MM.1S (cell line): ENCODE data around the gene KLRC2.
"Not testable (repeated sequence)": the region's sequence is repeated elsewhere in the genome, so short reads cannot be mapped to it uniquely, and the experiment has no call there.

Experiments
- DNase-seq: peaks from one replicate; pipeline ENCODE4 v3.0.0-alpha.2; 2015
- H2AFZ ChIP-seq: fragments of 300-600 bp; sonication (generic); 2 replicates; pipeline ENCODE4 v1.6.0; 2016; ENCODE audit warnings: antibody characterized with exemption, low read length
- H3F3A ChIP-seq: fragments of 300-600 bp; sonication (generic); 2 replicates; pipeline ENCODE4 v1.6.1; 2016; ENCODE audit warnings: mild to moderate bottlenecking, antibody characterized with exemption, low read length, moderate library complexity, mixed read lengths; ENCODE audit not compliant: insufficient read depth
- H3K27ac ChIP-seq: fragments of 300-600 bp; sonication (generic); 2 replicates; pipeline ENCODE4 v1.5.1; 2016; ENCODE audit warnings: mild to moderate bottlenecking, low read length
- H3K27me3 ChIP-seq: fragments of 300-600 bp; sonication (generic); replicated peaks from 2 replicates; pipeline ENCODE4 v1.6.0; 2016; ENCODE audit warnings: low read length; ENCODE audit not compliant: insufficient read depth
- H3K36me3 ChIP-seq: fragments of 300-600 bp; sonication (generic); replicated peaks from 2 replicates; pipeline ENCODE4 v1.6.1; 2016; ENCODE audit warnings: mild to moderate bottlenecking, low read length, mixed read lengths; ENCODE audit not compliant: insufficient read depth
- H3K4me1 ChIP-seq: fragments of 300-600 bp; sonication (generic); 2 replicates; pipeline ENCODE4 v1.6.1; 2016; ENCODE audit warnings: low read length, mixed read lengths
- H3K4me2 ChIP-seq: fragments of 300-600 bp; sonication (generic); 2 replicates; pipeline ENCODE4 v1.6.0; 2016; ENCODE audit warnings: low read depth, low read length
- H3K4me3 ChIP-seq: fragments of 300-600 bp; sonication (generic); 2 replicates; pipeline ENCODE4 v1.5.1; 2016; ENCODE audit warnings: low read length, mixed read lengths
- H3K79me2 ChIP-seq: fragments of 300-600 bp; sonication (generic); 2 replicates; pipeline ENCODE4 v1.6.1; 2016; ENCODE audit warnings: mixed run types, low read length, mixed read lengths
- H3K9ac ChIP-seq: fragments of 300-600 bp; sonication (generic); 2 replicates; pipeline ENCODE4 v1.6.1; 2016; ENCODE audit warnings: low read length, mixed read lengths
- H3K9me2 ChIP-seq: fragments of 300-600 bp; sonication (generic); replicated peaks from 2 replicates; pipeline ENCODE4 v1.6.1; 2016; ENCODE audit warnings: mild to moderate bottlenecking, low read length, mixed read lengths; ENCODE audit not compliant: insufficient read depth
- H3K9me3 ChIP-seq: fragments of 300-600 bp; sonication (generic); replicated peaks from 2 replicates; pipeline ENCODE4 v1.6.1; 2016; ENCODE audit warnings: mild to moderate bottlenecking, low read length, mixed read lengths; ENCODE audit not compliant: insufficient read depth
- H4K20me1 ChIP-seq: fragments of 300-600 bp; sonication (generic); 2 replicates; pipeline ENCODE4 v1.6.1; 2016; ENCODE audit warnings: mild to moderate bottlenecking, low read length, moderate library complexity, mixed read lengths; ENCODE audit not compliant: insufficient read depth
- EZH2 ChIP-seq: fragments of 300-600 bp; sonication (generic); optimal IDR thresholded peaks from 2 replicates; pipeline ENCODE3; 2017; ENCODE audit warnings: low read depth, mild to moderate bottlenecking, antibody characterized with exemption, low read length, mixed read lengths
- EZH2phosphoT487 ChIP-seq: fragments of 300-600 bp; sonication (generic); IDR thresholded peaks from 2 replicates; pipeline ENCODE4 v1.6.1; 2018; ENCODE audit warnings: antibody characterized with exemption, low read length
- TF ChIP-seq, protein P1 (sequence below): fragments of 300-600 bp; sonication (generic); IDR thresholded peaks from 2 replicates; pipeline ENCODE4 v1.5.1; 2016; ENCODE audit warnings: antibody characterized with exemption, low read length, mixed read lengths

The KLRC2 gene

GRCh38 chr12:10430623-10431022 is 5.2 kb downstream of the KLRC2 start:
- H3K27ac ChIP-seq, DNase-seq, H3K27me3 ChIP-seq, H3K36me3 ChIP-seq, H3K4me1 ChIP-seq, H4K20me1 ChIP-seq, H3K9me2 ChIP-seq, H3K9ac ChIP-seq, H3K79me2 ChIP-seq, H3K9me3 ChIP-seq, H3K4me3 ChIP-seq, H3K4me2 ChIP-seq, H3F3A ChIP-seq, H2AFZ ChIP-seq: not testable (repeated sequence)

GRCh38 chr12:10425938-10426337 is 9.9 kb downstream of the KLRC2 start:
- not testable (repeated sequence) for H3F3A ChIP-seq, H3K9me3 ChIP-seq, H3K36me3 ChIP-seq, DNase-seq, H3K27me3 ChIP-seq, H3K4me3 ChIP-seq, H2AFZ ChIP-seq, H3K9me2 ChIP-seq, H4K20me1 ChIP-seq, H3K4me1 ChIP-seq, H3K79me2 ChIP-seq, H3K9ac ChIP-seq, H3K27ac ChIP-seq, H3K4me2 ChIP-seq

DNA sequence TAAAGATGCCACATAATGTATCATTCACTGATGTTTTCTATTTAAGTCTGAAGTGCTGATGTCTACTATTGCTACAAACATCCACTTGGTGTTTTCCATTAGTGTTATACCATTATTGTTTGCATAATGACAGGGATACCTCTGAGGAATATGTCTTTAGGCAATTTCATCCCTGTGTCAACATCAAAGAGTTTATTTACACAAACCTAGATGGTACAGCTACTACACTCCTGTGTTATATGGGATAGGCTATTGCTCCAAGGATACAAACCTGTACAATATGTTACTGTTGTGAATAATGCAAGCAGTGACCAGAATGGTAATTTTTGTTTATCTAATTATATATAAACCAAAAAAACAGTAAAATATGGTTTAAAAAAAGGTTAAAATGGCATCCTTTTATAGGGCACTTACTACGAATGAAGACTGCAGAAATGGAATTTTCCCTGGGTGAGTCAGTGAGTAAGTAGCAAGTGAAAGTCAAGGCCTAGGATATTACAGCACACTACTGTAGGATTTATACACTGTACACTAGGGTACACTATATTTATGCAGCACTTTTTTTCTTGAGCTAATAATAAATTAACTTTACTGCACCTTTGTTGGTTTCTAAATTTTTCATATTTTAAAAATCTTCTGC is 11.4 kb downstream of the KLRC2 start:
- not testable (repeated sequence) for H3K4me3 ChIP-seq, H3K9me2 ChIP-seq, H3K79me2 ChIP-seq, H4K20me1 ChIP-seq, H3K27me3 ChIP-seq, H3K9ac ChIP-seq, H3K36me3 ChIP-seq, H3K27ac ChIP-seq, H3F3A ChIP-seq, H3K9me3 ChIP-seq, H3K4me2 ChIP-seq, H2AFZ ChIP-seq, H3K4me1 ChIP-seq, DNase-seq

DNA sequence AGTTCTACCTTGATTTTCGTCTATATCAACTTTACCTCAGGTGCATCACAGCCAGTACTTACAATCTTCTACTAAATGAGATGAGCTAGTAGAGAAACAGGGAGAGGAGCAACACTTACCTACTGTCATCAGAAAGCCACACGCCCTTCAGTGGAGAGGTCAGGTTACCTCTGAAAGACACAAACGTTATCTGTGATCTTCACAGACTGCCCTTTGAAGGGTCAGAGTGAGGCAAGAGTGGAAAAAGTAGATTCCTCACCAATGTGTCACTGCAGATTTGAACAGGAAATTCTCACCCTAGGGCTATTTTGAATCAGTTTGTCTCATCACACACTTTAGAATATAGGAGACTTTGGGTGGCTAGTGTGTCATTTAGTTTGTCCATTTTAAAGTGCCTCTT is 13.7 kb downstream of the KLRC2 start:
- H3K4me1 ChIP-seq, H3K9ac ChIP-seq, H3K4me2 ChIP-seq: not testable (repeated sequence)

GRCh38 chr12:10420334-10420733 is 15.5 kb downstream of the KLRC2 start, which contains the start of gene KLRC3:
Gene KLRC3, minus strand, starts transcription at chr12:10420595. Its CDS starts 45 bp downstream, at chr12:10420550.
- H2AFZ ChIP-seq, H3K27me3 ChIP-seq, H3K4me3 ChIP-seq, H3K4me1 ChIP-seq, H3K36me3 ChIP-seq, H3K9ac ChIP-seq, H3F3A ChIP-seq, H3K27ac ChIP-seq, H3K9me3 ChIP-seq, H4K20me1 ChIP-seq, H3K4me2 ChIP-seq, H3K9me2 ChIP-seq, DNase-seq, H3K79me2 ChIP-seq: not testable (repeated sequence)

More for the DNA sequence above, 13.7 kb downstream of the KLRC2 start:
- not testable (repeated sequence) for H3K36me3 ChIP-seq, H3K79me2 ChIP-seq, H3K9me3 ChIP-seq, DNase-seq, H3F3A ChIP-seq, H3K4me3 ChIP-seq, H3K27ac ChIP-seq, H3K27me3 ChIP-seq, H3K9me2 ChIP-seq, H4K20me1 ChIP-seq, H2AFZ ChIP-seq

- H3K79me2 ChIP-seq = no peaks in the 10 kb centered on the region
- H3K27ac ChIP-seq = no peak within 1 kb of the TSS
- H3K27me3 ChIP-seq = no peaks in the 10 kb centered on the region
- H3K4me2 ChIP-seq = no peak within 1 kb of the TSS
- no peak within 1 kb of the TSS for H3K4me3 ChIP-seq
- no peaks in the 10 kb centered on the region for H3K4me1 ChIP-seq
- H3K9me3 ChIP-seq = no peaks in the 10 kb centered on the region
- TF ChIP-seq EZH2 (no peak), EZH2phosphoT487 (no peak)
- TF ChIP-seq, protein P1, sequence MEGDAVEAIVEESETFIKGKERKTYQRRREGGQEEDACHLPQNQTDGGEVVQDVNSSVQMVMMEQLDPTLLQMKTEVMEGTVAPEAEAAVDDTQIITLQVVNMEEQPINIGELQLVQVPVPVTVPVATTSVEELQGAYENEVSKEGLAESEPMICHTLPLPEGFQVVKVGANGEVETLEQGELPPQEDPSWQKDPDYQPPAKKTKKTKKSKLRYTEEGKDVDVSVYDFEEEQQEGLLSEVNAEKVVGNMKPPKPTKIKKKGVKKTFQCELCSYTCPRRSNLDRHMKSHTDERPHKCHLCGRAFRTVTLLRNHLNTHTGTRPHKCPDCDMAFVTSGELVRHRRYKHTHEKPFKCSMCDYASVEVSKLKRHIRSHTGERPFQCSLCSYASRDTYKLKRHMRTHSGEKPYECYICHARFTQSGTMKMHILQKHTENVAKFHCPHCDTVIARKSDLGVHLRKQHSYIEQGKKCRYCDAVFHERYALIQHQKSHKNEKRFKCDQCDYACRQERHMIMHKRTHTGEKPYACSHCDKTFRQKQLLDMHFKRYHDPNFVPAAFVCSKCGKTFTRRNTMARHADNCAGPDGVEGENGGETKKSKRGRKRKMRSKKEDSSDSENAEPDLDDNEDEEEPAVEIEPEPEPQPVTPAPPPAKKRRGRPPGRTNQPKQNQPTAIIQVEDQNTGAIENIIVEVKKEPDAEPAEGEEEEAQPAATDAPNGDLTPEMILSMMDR = no peak
- no peak within 1 kb of the TSS for H2AFZ ChIP-seq
- no peaks in the 10 kb centered on the region for H4K20me1 ChIP-seq
- no peaks in the 10 kb centered on the region for H3K36me3 ChIP-seq
- no peak within 1 kb of the TSS for H3K9ac ChIP-seq
- H3K9me2 ChIP-seq = no peaks in the 10 kb centered on the region
- DNase-seq = no peak
- H3F3A ChIP-seq = no peaks in the 10 kb centered on the region
Measured at GRCh38 chr12:10409392-10409791, 26.4 kb downstream of the KLRC2 start, which contains the start of gene KLRC4. Gene KLRC4, minus strand, starts transcription at chr12:10409757. Its CDS starts 182 bp downstream, at chr12:10409575.
